ENCODE data around the gene RBFOX1.

RBFOX1 gene

GRCh38 chr16:7335991-7336634 is 3.5 kb downstream of the RBFOX1 start:
- DNase-seq, result no peak

GRCh38 chr16:7336742-7337141 is 4.1 kb downstream of the RBFOX1 start:
- no peak for DNase-seq

- no peak for DNase-seq
Measured at GRCh38 chr16:7338826-7339225, 6.2 kb downstream of the RBFOX1 start.

GRCh38 chr16:7339700-7340099 is 7.1 kb downstream of the RBFOX1 start:
- DNase-seq, result no peak

GRCh38 chr16:7340938-7341337 is 8.3 kb downstream of the RBFOX1 start:
- DNase-seq, result no peak

GRCh38 chr16:7342598-7342997 is 10.0 kb downstream of the RBFOX1 start:
- no peak for DNase-seq

- no peak for DNase-seq
Measured at GRCh38 chr16:7343243-7343642, 10.6 kb downstream of the RBFOX1 start.

- peak; percentile 86 for DNase-seq
Measured at GRCh38 chr16:7344830-7345780, 12.5 kb downstream of the RBFOX1 start.

- DNase-seq, result peak; percentile 71
Measured at GRCh38 chr16:7350806-7351205, 18.2 kb downstream of the RBFOX1 start.

- DNase-seq, result no peak
Measured at GRCh38 chr16:7351610-7352510, 19.2 kb downstream of the RBFOX1 start.

- no peak for DNase-seq
Measured at GRCh38 chr16:7355758-7356157, 23.1 kb downstream of the RBFOX1 start.

GRCh38 chr16:7361416-7362129 is 28.9 kb downstream of the RBFOX1 start:
- peak; percentile 83 for DNase-seq

GRCh38 chr16:7362231-7362630 is 29.6 kb downstream of the RBFOX1 start:
- no peak for DNase-seq

- peak; percentile 91 for DNase-seq
Measured at GRCh38 chr16:7363422-7364417, 31.1 kb downstream of the RBFOX1 start.

GRCh38 chr16:7366041-7366440 is 33.4 kb downstream of the RBFOX1 start:
- peak; percentile 79 for DNase-seq

- DNase-seq, result peak; percentile 80
Measured at GRCh38 chr16:7366993-7367880, 34.6 kb downstream of the RBFOX1 start.

- DNase-seq, result peak; percentile 79
Measured at GRCh38 chr16:7369204-7369603, 36.6 kb downstream of the RBFOX1 start.

- DNase-seq, result peak; percentile 95
Measured at GRCh38 chr16:7372095-7372494, 39.5 kb downstream of the RBFOX1 start.

GRCh38 chr16:7373776-7374175 is 41.1 kb downstream of the RBFOX1 start:
- DNase-seq, result no peak

- DNase-seq, result peak; percentile 41
Measured at GRCh38 chr16:7374614-7375174, 42.0 kb downstream of the RBFOX1 start.
